ENCODE measurements around the gene PRLR.

DNA sequence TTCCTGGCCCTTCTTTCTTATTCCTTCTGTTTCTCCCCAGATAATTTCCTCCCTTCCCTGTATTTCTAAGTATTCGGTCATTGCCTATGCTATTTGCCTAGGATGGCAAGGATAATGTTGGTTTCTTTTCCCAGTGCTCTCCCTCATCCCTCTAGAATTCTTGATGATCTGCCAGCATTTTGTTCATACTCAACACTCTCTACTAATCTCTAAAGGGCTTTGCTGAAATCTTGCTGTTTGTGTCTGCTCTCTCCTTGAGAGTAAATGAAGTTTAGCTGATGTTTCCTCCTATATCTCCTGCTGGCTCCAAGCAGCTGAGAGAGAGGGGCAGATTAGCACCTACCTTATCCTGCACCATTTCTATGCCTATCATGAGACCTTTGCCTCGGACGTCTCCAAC is 220.6 kb downstream of the PRLR start:
- TF ChIP-seq, protein P1, sequence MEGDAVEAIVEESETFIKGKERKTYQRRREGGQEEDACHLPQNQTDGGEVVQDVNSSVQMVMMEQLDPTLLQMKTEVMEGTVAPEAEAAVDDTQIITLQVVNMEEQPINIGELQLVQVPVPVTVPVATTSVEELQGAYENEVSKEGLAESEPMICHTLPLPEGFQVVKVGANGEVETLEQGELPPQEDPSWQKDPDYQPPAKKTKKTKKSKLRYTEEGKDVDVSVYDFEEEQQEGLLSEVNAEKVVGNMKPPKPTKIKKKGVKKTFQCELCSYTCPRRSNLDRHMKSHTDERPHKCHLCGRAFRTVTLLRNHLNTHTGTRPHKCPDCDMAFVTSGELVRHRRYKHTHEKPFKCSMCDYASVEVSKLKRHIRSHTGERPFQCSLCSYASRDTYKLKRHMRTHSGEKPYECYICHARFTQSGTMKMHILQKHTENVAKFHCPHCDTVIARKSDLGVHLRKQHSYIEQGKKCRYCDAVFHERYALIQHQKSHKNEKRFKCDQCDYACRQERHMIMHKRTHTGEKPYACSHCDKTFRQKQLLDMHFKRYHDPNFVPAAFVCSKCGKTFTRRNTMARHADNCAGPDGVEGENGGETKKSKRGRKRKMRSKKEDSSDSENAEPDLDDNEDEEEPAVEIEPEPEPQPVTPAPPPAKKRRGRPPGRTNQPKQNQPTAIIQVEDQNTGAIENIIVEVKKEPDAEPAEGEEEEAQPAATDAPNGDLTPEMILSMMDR (IDR thresholded peaks at IDR 0.05), result no peak
- TF ChIP-seq POLR2A (IDR thresholded peaks at IDR 0.05), result no peak

Data from right lobe of liver (tissue), 4 donors.